DND-41 (cell line): ENCODE measurements around the gene GAN.

Experiments
- ATAC-seq: fragments of 200-7000 bp; cut with Tn5 transposase; 3 replicates; pipeline ENCODE4 v1.9.1; 2021; ENCODE audit warnings: low read depth; ENCODE audit not compliant: insufficient read depth
- DNase-seq: peaks from one replicate; pipeline ENCODE4 v3.0.0-alpha.2; 2020
- H2AFZ ChIP-seq: 2 replicates; pipeline ENCODE4 v1.6.0; 2012; ENCODE audit warnings: low read depth, low read length
- H3K27ac ChIP-seq: 2 replicates; pipeline ENCODE4 v1.5.1; 2012; ENCODE audit warnings: low read length, inconsistent platforms
- H3K27me3 ChIP-seq: fragments of 200-600 bp; sonication (generic); 2 replicates; pipeline ENCODE4 v1.6.0; 2012; ENCODE audit warnings: low read length, mild to moderate bottlenecking, inconsistent platforms; ENCODE audit not compliant: insufficient read depth, poor library complexity
- H3K36me3 ChIP-seq: 2 replicates; pipeline ENCODE4 v1.5.1; 2012; ENCODE audit warnings: low read length, inconsistent platforms; ENCODE audit not compliant: insufficient read depth
- H3K4me1 ChIP-seq: 2 replicates; pipeline ENCODE4 v1.5.1; 2012; ENCODE audit warnings: mild to moderate bottlenecking, low read length; ENCODE audit not compliant: insufficient read depth
- H3K4me2 ChIP-seq: 2 replicates; pipeline ENCODE4 v1.6.0; 2012; ENCODE audit warnings: mild to moderate bottlenecking, moderate library complexity, low read length, inconsistent platforms; ENCODE audit not compliant: insufficient read depth
- H3K4me3 ChIP-seq, 2 experiments: fragments of 200-600 bp in 1 of 2; shearing (Covaris generic) in 1 of 2; 2 replicates each; pipeline ENCODE4 v1.5.1; 2012 to 2016; ENCODE audit warnings: inconsistent platforms in 2 of 2, low read length in 2 of 2, mild to moderate bottlenecking in 2 of 2, low read depth in 1 of 2, moderate library complexity in 1 of 2
- H3K79me2 ChIP-seq: 2 replicates; pipeline ENCODE4 v1.6.0; 2012; ENCODE audit warnings: low read length, inconsistent platforms; ENCODE audit not compliant: insufficient read depth
- H3K9ac ChIP-seq: 2 replicates; pipeline ENCODE4 v1.6.0; 2012; ENCODE audit warnings: low read depth, mild to moderate bottlenecking, inconsistent platforms, low read length, moderate library complexity
- H3K9me3 ChIP-seq: 2 replicates; pipeline ENCODE4 v1.5.1; 2012; ENCODE audit warnings: low read length, moderate library complexity, mild to moderate bottlenecking, inconsistent platforms; ENCODE audit not compliant: insufficient read depth, severe bottlenecking
- H4K20me1 ChIP-seq: 2 replicates; pipeline ENCODE4 v1.6.0; 2012; ENCODE audit warnings: low read length; ENCODE audit not compliant: insufficient read depth
- EZH2 ChIP-seq: IDR thresholded peaks from 3 replicates; pipeline ENCODE4 v1.6.1; 2012; ENCODE audit warnings: borderline replicate concordance, low read depth, mild to moderate bottlenecking, moderate library complexity, low read length, inconsistent platforms; ENCODE audit not compliant: severe bottlenecking
- TF ChIP-seq, protein P1 (sequence below): IDR thresholded peaks from 2 replicates; pipeline ENCODE4 v1.5.1; 2012; ENCODE audit warnings: borderline replicate concordance, low read length, moderate library complexity, mild to moderate bottlenecking; ENCODE audit not compliant: poor library complexity, severe bottlenecking; ENCODE audit errors: extremely low read depth

GAN gene

DNA sequence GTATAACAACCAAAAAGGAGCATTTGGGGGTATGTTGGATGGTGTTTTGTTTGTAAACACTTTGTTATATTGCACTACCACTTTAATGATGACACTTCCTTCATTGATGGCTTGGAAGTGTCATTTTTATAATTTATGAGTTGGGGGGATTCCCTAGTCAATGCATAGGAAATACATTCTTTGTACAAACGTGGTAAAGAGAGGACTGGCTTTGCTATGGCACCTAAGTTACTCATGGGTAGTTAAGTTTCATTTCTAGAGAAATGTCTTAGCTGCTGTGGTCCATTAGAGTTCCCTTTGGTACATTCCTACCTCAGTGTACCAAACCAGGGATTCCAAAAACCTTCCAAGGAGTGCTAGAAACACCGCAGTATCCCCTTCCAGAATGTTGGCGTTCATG lies 66.2 kb downstream of the GAN start:
- Histone ChIP-seq H2AFZ (no peak overlapping the region), H3K36me3 (peaks cover 26% of the 10 kb centered on the region), H3K4me2 (no peak overlapping the region), H3K27ac (no peak overlapping the region), H3K9me3 (no peaks in the 10 kb centered on the region), H3K4me1 (no peaks in the 10 kb centered on the region), H3K4me3 (no peak overlapping the region), H3K27me3 (no peaks in the 10 kb centered on the region), H3K79me2 (no peaks in the 10 kb centered on the region), H4K20me1 (no peaks in the 10 kb centered on the region), H3K9ac (no peak overlapping the region)
- TF ChIP-seq, protein P1, sequence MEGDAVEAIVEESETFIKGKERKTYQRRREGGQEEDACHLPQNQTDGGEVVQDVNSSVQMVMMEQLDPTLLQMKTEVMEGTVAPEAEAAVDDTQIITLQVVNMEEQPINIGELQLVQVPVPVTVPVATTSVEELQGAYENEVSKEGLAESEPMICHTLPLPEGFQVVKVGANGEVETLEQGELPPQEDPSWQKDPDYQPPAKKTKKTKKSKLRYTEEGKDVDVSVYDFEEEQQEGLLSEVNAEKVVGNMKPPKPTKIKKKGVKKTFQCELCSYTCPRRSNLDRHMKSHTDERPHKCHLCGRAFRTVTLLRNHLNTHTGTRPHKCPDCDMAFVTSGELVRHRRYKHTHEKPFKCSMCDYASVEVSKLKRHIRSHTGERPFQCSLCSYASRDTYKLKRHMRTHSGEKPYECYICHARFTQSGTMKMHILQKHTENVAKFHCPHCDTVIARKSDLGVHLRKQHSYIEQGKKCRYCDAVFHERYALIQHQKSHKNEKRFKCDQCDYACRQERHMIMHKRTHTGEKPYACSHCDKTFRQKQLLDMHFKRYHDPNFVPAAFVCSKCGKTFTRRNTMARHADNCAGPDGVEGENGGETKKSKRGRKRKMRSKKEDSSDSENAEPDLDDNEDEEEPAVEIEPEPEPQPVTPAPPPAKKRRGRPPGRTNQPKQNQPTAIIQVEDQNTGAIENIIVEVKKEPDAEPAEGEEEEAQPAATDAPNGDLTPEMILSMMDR: no peak
- TF ChIP-seq EZH2: no peak
- ATAC-seq: no peak
- DNase-seq: no peak

DNA sequence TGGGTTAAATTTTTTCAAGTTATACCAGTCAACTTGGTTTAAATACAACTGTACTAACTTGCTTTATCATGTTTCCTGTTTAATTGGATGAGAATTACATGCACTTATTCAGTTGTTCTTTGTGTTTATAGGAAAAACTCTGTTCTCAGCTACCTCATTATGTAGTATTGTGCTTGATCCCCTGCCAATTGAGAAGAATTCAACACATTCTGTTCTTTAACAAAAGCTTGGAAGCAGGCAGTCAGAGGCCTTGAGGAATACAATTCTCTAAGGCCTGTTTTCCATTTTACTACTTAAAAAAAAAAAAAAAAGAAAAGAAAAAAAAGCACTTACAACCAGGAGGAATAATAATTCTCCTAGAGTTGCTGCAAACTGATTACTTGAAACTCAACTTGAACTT lies 69.2 kb downstream of the GAN start:
- no peak for ATAC-seq
- TF ChIP-seq, protein P1: no peak
- no peak for TF ChIP-seq EZH2

GRCh38 chr16:81385031-81385756 lies 70.4 kb downstream of the GAN start:
- no peaks in the 10 kb centered on the region for H4K20me1 ChIP-seq
- ATAC-seq (no peak), DNase-seq (no peak)
- H3K9me3 ChIP-seq: no peaks in the 10 kb centered on the region
- H3K4me1 ChIP-seq: no peaks in the 10 kb centered on the region
- no peaks in the 10 kb centered on the region for H3K79me2 ChIP-seq
- no peak overlapping the region for H3K9ac ChIP-seq
- TF ChIP-seq, protein P1: no peak
- no peak for TF ChIP-seq EZH2
- H3K27me3 ChIP-seq: no peaks in the 10 kb centered on the region
- no peak overlapping the region for H2AFZ ChIP-seq
- H3K36me3 ChIP-seq: peaks cover 10% of the 10 kb centered on the region; the same call in 1 of the 2 replicates
- H3K4me2 ChIP-seq: no peak overlapping the region
- H3K4me3 ChIP-seq: no peak overlapping the region
- no peak overlapping the region for H3K27ac ChIP-seq

More for the DNA sequence above, 69.2 kb downstream of the GAN start:
- Histone ChIP-seq H4K20me1 (no peaks in the 10 kb centered on the region), H3K4me2 (no peak overlapping the region), H3K4me1 (no peaks in the 10 kb centered on the region), H3K36me3 (peaks cover 4% of the 10 kb centered on the region; the same call in 1 of the 2 replicates), H3K27ac (no peak overlapping the region), H3K4me3 (no peak overlapping the region), H3K79me2 (no peaks in the 10 kb centered on the region), H3K9ac (no peak overlapping the region), H2AFZ (no peak overlapping the region), H3K27me3 (no peaks in the 10 kb centered on the region), H3K9me3 (no peaks in the 10 kb centered on the region)
- no peak for DNase-seq
